OCI-LY7 (cell line): ENCODE data around the gene GPR84. TPM values are rescaled to one million over a fixed set of nuclear protein-coding genes. Genes with fewer than 3 reads are reported as not detected.

Source experiments
- BruUV-seq: library from RNA; stranded (reverse); fragments of 400-500 nt; replicated peaks from 2 replicates; lab custom pipeline; 2021; lab: Mats Ljungman, UMichigan
- CTCF ChIA-PET: fragments of 300-600 bp; sonication (Branson Sonifier 250); formaldehyde crosslinking; loops from one replicate; lab custom pipeline; 2022; ENCODE audit warnings: antibody characterized with exemption; ENCODE audit not compliant: unreplicated experiment; lab: Charles Lee
- POLR2A ChIA-PET: fragments of 300-600 bp; sonication (Branson Sonifier 250); formaldehyde crosslinking; loops from one replicate; lab custom pipeline; 2022; ENCODE audit warnings: antibody characterized with exemption; lab: Charles Lee
- DNase-seq: peaks from one replicate; pipeline ENCODE4 v3.0.0-alpha.2; 2015; ENCODE audit warnings: low spot score
- H2AFZ ChIP-seq: fragments of 200-600 bp; sonication (generic), shearing (Covaris generic); 2 replicates; pipeline ENCODE4 v1.6.1; 2014; ENCODE audit warnings: mild to moderate bottlenecking, antibody characterized with exemption, low read length, moderate library complexity
- H3K27ac ChIP-seq: fragments of 200-600 bp; sonication (generic); 2 replicates; pipeline ENCODE4 v1.5.1; 2014; ENCODE audit warnings: mixed run types, low read depth, mild to moderate bottlenecking, moderate library complexity, low read length, inconsistent platforms; ENCODE audit not compliant: poor library complexity, severe bottlenecking
- H3K36me3 ChIP-seq: fragments of 200-600 bp; sonication (generic); 2 replicates; pipeline ENCODE4 v1.6.1; 2014; ENCODE audit warnings: mild to moderate bottlenecking, antibody characterized with exemption, low read length, moderate library complexity, mixed read lengths; ENCODE audit not compliant: insufficient read depth
- H3K4me1 ChIP-seq: fragments of 200-600 bp; sonication (generic); 2 replicates; pipeline ENCODE4 v1.5.1; 2014; ENCODE audit warnings: mild to moderate bottlenecking, low read length; ENCODE audit not compliant: insufficient read depth, poor library complexity, severe bottlenecking
- H3K4me2 ChIP-seq: fragments of 200-600 bp; sonication (generic); 2 replicates; pipeline ENCODE4 v1.6.1; 2014; ENCODE audit warnings: mild to moderate bottlenecking, low read length
- H3K4me3 ChIP-seq: fragments of 200-600 bp; sonication (generic); 2 replicates; pipeline ENCODE4 v1.5.1; 2014; ENCODE audit warnings: mild to moderate bottlenecking, low read depth, low read length; ENCODE audit not compliant: poor library complexity, severe bottlenecking
- H3K79me2 ChIP-seq: fragments of 200-600 bp; sonication (generic); 2 replicates; pipeline ENCODE4 v1.6.1; 2016; ENCODE audit warnings: low read depth, mild to moderate bottlenecking, low read length, moderate library complexity, mixed read lengths; ENCODE audit not compliant: insufficient read depth
- H3K9me2 ChIP-seq: fragments of 200-600 bp; sonication (generic); 2 replicates; pipeline ENCODE4 v1.6.1; 2016; ENCODE audit warnings: mild to moderate bottlenecking, low read length, mixed read lengths; ENCODE audit not compliant: insufficient read depth
- H3K9me3 ChIP-seq: fragments of 200-600 bp; sonication (generic); 2 replicates; pipeline ENCODE4 v1.6.1; 2014; ENCODE audit warnings: mild to moderate bottlenecking, mixed run types, low read length, mixed read lengths
- H4K20me1 ChIP-seq: fragments of 200-600 bp; sonication (generic); 2 replicates; pipeline ENCODE4 v1.6.1; 2014; ENCODE audit warnings: mild to moderate bottlenecking, antibody characterized with exemption, low read length, moderate library complexity, mixed read lengths; ENCODE audit not compliant: insufficient read depth
- CTCF ChIP-seq: fragments of 200-600 bp; sonication (generic); conservative IDR thresholded peaks from 2 replicates; pipeline ENCODE4 v1.5.1; 2014; ENCODE audit warnings: mild to moderate bottlenecking, antibody characterized with exemption, low read length, moderate library complexity, mixed read lengths
- EZH2phosphoT487 ChIP-seq: fragments of 200-600 bp; sonication (generic); IDR thresholded peaks from 2 replicates; pipeline ENCODE4 v1.6.1; 2018; ENCODE audit warnings: low read depth, borderline replicate concordance, mild to moderate bottlenecking, mixed run types, antibody characterized with exemption, low read length, moderate library complexity, mixed read lengths
- intact Hi-C: fragments of 100-400 bp; cut with micrococcal nuclease; formaldehyde crosslinking; loops from one replicate; pipeline ENCODE4 v1.10.0; 2022; ENCODE audit not compliant: unreplicated experiment
- total RNA-seq, 2 experiments: library from RNA; depleted of rRNA in 1 of 2; stranded (reverse); fragments of >200 nt in 1 of 2; shearing (Covaris generic) in 1 of 2; gene quantifications; 2 replicates each; pipeline ENCODE4 v1.2.3, GENCODE V29; 2014 to 2022

The GPR84 gene
- total RNA-seq, 2 experiments from 2014 or later, result 0.30 TPM; not detected in 1

DNA sequence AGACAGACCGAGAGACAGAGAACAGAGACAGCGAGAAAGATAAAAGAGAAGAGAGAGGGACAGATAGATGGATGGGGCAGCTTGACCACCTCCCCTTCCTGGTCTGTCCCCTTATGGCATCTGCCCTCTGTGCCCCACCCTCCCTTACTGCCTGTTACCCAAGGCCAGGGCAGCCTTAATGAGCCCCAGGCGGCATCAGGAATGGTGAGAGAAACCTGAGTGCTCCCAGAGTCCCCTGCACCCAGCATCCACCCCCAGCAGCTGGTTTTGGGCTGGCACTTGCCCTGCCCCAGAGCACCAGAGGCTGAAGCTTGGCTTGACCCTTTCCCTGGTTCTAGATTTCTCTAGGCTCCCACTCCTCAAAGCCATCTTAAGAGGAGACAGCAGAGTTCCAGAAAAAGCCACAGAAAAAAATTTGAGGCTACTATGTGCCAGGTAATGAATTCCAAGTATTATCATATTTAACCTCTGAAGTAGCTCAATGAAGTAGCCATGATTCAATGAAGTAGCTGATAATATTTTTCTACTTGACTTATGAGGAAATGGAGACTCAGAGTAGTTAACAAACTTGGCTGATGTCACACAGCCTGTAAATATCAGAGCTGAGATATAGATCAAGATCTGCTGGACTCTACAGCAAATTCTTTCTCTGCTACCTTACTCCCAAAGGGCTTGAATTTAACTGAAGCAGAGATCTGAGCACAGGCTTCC lies 22.3 kb upstream of the GPR84 start:
- H3K79me2 ChIP-seq, result no peaks in the 10 kb centered on the region
- H3K9me3 ChIP-seq, result no peaks in the 10 kb centered on the region
- CTCF ChIA-PET, result interaction anchor here (0.6 to 0.8 kb wide), 2 partner anchors 13 to 29 kb away, joined by 3 read pairs; no protein-coding TSS in a partner anchor
- no peak overlapping the region for H3K4me3 ChIP-seq
- no peak overlapping the region for H2AFZ ChIP-seq
- H3K9me2 ChIP-seq, result no peaks in the 10 kb centered on the region
- no peak for TF ChIP-seq CTCF
- no peak for TF ChIP-seq EZH2phosphoT487
- peaks cover 45% of the 10 kb centered on the region for H3K4me1 ChIP-seq
- BruUV-seq, result no TSS peak
- no peak overlapping the region for H3K4me2 ChIP-seq
- intact Hi-C loops, result no loop called here
- no peaks in the 10 kb centered on the region for H4K20me1 ChIP-seq
- H3K27ac ChIP-seq, result no peak overlapping the region
- no peak for DNase-seq
- H3K36me3 ChIP-seq, result no peaks in the 10 kb centered on the region
- POLR2A ChIA-PET, result interaction anchor here (0.8 to 1.0 kb wide), 3 partner anchors 8 to 633 kb away, joined by 3 read pairs; no protein-coding TSS in a partner anchor

- Histone ChIP-seq H3K4me3 (peak overlapping the region; percentile 8), H3K9me3 (no peaks in the 10 kb centered on the region), H3K36me3 (no peaks in the 10 kb centered on the region), H2AFZ (no peak overlapping the region), H3K79me2 (no peaks in the 10 kb centered on the region), H4K20me1 (no peaks in the 10 kb centered on the region), H3K4me2 (peak overlapping the region; percentile 66), H3K27ac (peak overlapping the region; percentile 22), H3K9me2 (no peaks in the 10 kb centered on the region), H3K4me1 (peaks cover 41% of the 10 kb centered on the region)
- CTCF ChIA-PET, result interaction anchor here (0.6 to 0.9 kb wide), 3 partner anchors 8 to 61 kb away, joined by 3 read pairs; no protein-coding TSS in a partner anchor
- POLR2A ChIA-PET, result no interaction called here
- intact Hi-C loops, result no loop called here
- peak; percentile 31 for DNase-seq
- BruUV-seq, result no TSS peak
- TF ChIP-seq CTCF, result no peak
Observed at GRCh38 chr12:54385251-54385914, 21.1 kb upstream of the GPR84 start.
